GM18858 (cell line): ENCODE results near the gene SPNS1.
"Not testable (repeated sequence)": the region's sequence is repeated elsewhere in the genome, so short reads cannot be mapped to it uniquely, and the experiment has no call there.

Experiments used
- ATAC-seq: cut with Tn5 transposase; IDR thresholded peaks from one replicate; pipeline ENCODE4 v1.9.1; 2021; ENCODE audit not compliant: unreplicated experiment

Gene SPNS1

GRCh38 chr16:28987170-28987853 is 12.7 kb downstream of the SPNS1 start:
- no peak for ATAC-seq

GRCh38 chr16:28989363-28989762 is 14.8 kb downstream of the SPNS1 start:
- ATAC-seq: no peak

GRCh38 chr16:28990375-28991040 is 15.9 kb downstream of the SPNS1 start:
- no peak for ATAC-seq

GRCh38 chr16:28991687-28992086 is 17.1 kb downstream of the SPNS1 start:
- no peak for ATAC-seq

GRCh38 chr16:28992496-28992895 is 17.9 kb downstream of the SPNS1 start:
- no peak for ATAC-seq

- no peak for ATAC-seq
These were observed 24.3 kb downstream of the SPNS1 start for GRCh38 chr16:28998837-28999236.

GRCh38 chr16:28999577-28999976 is 25.0 kb downstream of the SPNS1 start:
- no peak for ATAC-seq

- no peak for ATAC-seq
These were observed 25.4 kb downstream of the SPNS1 start for GRCh38 chr16:29000019-29000418.

GRCh38 chr16:29004496-29005139 is 30.0 kb downstream of the SPNS1 start:
- ATAC-seq: not testable (repeated sequence)

GRCh38 chr16:29007730-29008593 is 33.4 kb downstream of the SPNS1 start:
- no peak for ATAC-seq

GRCh38 chr16:29009050-29009837 is 34.7 kb downstream of the SPNS1 start:
- no peak for ATAC-seq

GRCh38 chr16:29009838-29010166 is 35.2 kb downstream of the SPNS1 start:
- no peak for ATAC-seq

- ATAC-seq: no peak
These were observed 36.5 kb downstream of the SPNS1 start for GRCh38 chr16:29011112-29011511.

- no peak for ATAC-seq
These were observed 37.3 kb downstream of the SPNS1 start for GRCh38 chr16:29011851-29012250.

GRCh38 chr16:29012913-29013553 is 38.5 kb downstream of the SPNS1 start:
- no peak for ATAC-seq

GRCh38 chr16:29014561-29015069 is 40.0 kb downstream of the SPNS1 start:
- ATAC-seq: no peak

- no peak for ATAC-seq
These were observed 47.6 kb downstream of the SPNS1 start for GRCh38 chr16:29022196-29022595.

GRCh38 chr16:29023279-29024277 is 49.0 kb downstream of the SPNS1 start:
- ATAC-seq: no peak

- no peak for ATAC-seq
These were observed 49.7 kb downstream of the SPNS1 start for GRCh38 chr16:29024278-29024677.
